ENCODE results near the gene RFTN2.

The RFTN2 gene

GRCh38 chr2:197577446-197577845, 97.9 kb downstream of the RFTN2 start:
- Histone ChIP-seq H3K9me3 (ENCODE audit: low read depth, low read length) (no peaks in the 10 kb centered on the region), H3K36me3 (ENCODE audit: insufficient read depth, low read length) (peaks cover 6% of the 10 kb centered on the region; the same call in 1 of the 2 replicates), H3K27ac (no peak overlapping the region), H3K4me3 (no peak overlapping the region), H3K9ac (ENCODE audit: insufficient read length) (no peak overlapping the region)
- no peak for TF ChIP-seq POLR2AphosphoS5 (IDR thresholded peaks at IDR 0.05; ENCODE audit: borderline replicate concordance, low read depth, low read length)
- no peak for TF ChIP-seq FOXP2 (optimal IDR thresholded peaks at IDR 0.05; ENCODE audit: control extremely low read depth, extremely low read length, insufficient read depth)
- no peak for TF ChIP-seq EZH2 (IDR thresholded peaks at IDR 0.05)
- no peak for DNase-seq (ENCODE audit: low read depth, low spot score)

GRCh38 chr2:197576631-197577030, 98.8 kb downstream of the RFTN2 start:
- H3K27ac ChIP-seq, result peak overlapping the region; percentile 81
- no peaks in the 10 kb centered on the region for H3K9me3 ChIP-seq (ENCODE audit: low read depth, low read length)
- H3K4me3 ChIP-seq, result peak overlapping the region; percentile 30; the same call in 1 of the 2 replicates
- H3K36me3 ChIP-seq (ENCODE audit: insufficient read depth, low read length), result peaks cover 14% of the 10 kb centered on the region; the same call in 1 of the 2 replicates
- peak; percentile 70 for DNase-seq (ENCODE audit: low read depth, low spot score)
- TF ChIP-seq EZH2 (IDR thresholded peaks at IDR 0.05) (no peak), POLR2AphosphoS5 (IDR thresholded peaks at IDR 0.05; ENCODE audit: borderline replicate concordance, low read depth, low read length) (no peak), FOXP2 (optimal IDR thresholded peaks at IDR 0.05; ENCODE audit: control extremely low read depth, extremely low read length, insufficient read depth) (no peak)
- no peak overlapping the region for H3K9ac ChIP-seq (ENCODE audit: insufficient read length)

- Histone ChIP-seq H3K9ac (ENCODE audit: insufficient read length) (no peak overlapping the region), H3K9me3 (ENCODE audit: low read depth, low read length) (no peaks in the 10 kb centered on the region), H3K27ac (peak overlapping the region; percentile 81), H3K36me3 (ENCODE audit: insufficient read depth, low read length) (peaks cover 15% of the 10 kb centered on the region; the same call in 1 of the 2 replicates), H3K4me3 (no peak overlapping the region; the same call in 1 of the 2 replicates)
- DNase-seq (ENCODE audit: low read depth, low spot score), result no peak
- TF ChIP-seq FOXP2 (optimal IDR thresholded peaks at IDR 0.05; ENCODE audit: control extremely low read depth, extremely low read length, insufficient read depth) (no peak), POLR2AphosphoS5 (IDR thresholded peaks at IDR 0.05; ENCODE audit: borderline replicate concordance, low read depth, low read length) (no peak), EZH2 (IDR thresholded peaks at IDR 0.05) (no peak)
Measured at GRCh38 chr2:197575987-197576386, 99.4 kb downstream of the RFTN2 start.

- no peak for TF ChIP-seq FOXP2 (optimal IDR thresholded peaks at IDR 0.05; ENCODE audit: control extremely low read depth, extremely low read length, insufficient read depth)
- no peak for TF ChIP-seq POLR2AphosphoS5 (IDR thresholded peaks at IDR 0.05; ENCODE audit: borderline replicate concordance, low read depth, low read length)
- TF ChIP-seq EZH2 (IDR thresholded peaks at IDR 0.05), result no peak
- Histone ChIP-seq H3K4me3 (no peak overlapping the region), H3K9ac (ENCODE audit: insufficient read length) (no peak overlapping the region), H3K36me3 (ENCODE audit: insufficient read depth, low read length) (peaks cover 15% of the 10 kb centered on the region; the same call in 1 of the 2 replicates), H3K27ac (no peak overlapping the region), H3K9me3 (ENCODE audit: low read depth, low read length) (no peaks in the 10 kb centered on the region)
- no peak for DNase-seq (ENCODE audit: low read depth, low spot score)
Measured at GRCh38 chr2:197573608-197574007, 101.8 kb downstream of the RFTN2 start.

GRCh38 chr2:197571627-197572271, 103.6 kb downstream of the RFTN2 start:
- no peak overlapping the region for H3K4me3 ChIP-seq
- H3K27ac ChIP-seq, result no peak overlapping the region
- H3K9me3 ChIP-seq (ENCODE audit: low read depth, low read length), result no peaks in the 10 kb centered on the region
- no peak for DNase-seq (ENCODE audit: low read depth, low spot score)
- no peak for TF ChIP-seq FOXP2 (optimal IDR thresholded peaks at IDR 0.05; ENCODE audit: control extremely low read depth, extremely low read length, insufficient read depth)
- no peak for TF ChIP-seq EZH2 (IDR thresholded peaks at IDR 0.05)
- TF ChIP-seq POLR2AphosphoS5 (IDR thresholded peaks at IDR 0.05; ENCODE audit: borderline replicate concordance, low read depth, low read length), result no peak
- H3K9ac ChIP-seq (ENCODE audit: insufficient read length), result no peak overlapping the region
- H3K36me3 ChIP-seq (ENCODE audit: insufficient read depth, low read length), result peaks cover 15% of the 10 kb centered on the region; the same call in 1 of the 2 replicates

GRCh38 chr2:197560146-197560665, 115.2 kb downstream of the RFTN2 start:
- Histone ChIP-seq H3K27ac (no peak overlapping the region), H3K9me3 (ENCODE audit: low read depth, low read length) (no peaks in the 10 kb centered on the region), H3K36me3 (ENCODE audit: insufficient read depth, low read length) (peaks cover 14% of the 10 kb centered on the region), H3K9ac (ENCODE audit: insufficient read length) (no peak overlapping the region), H3K4me3 (no peak overlapping the region)
- no peak for TF ChIP-seq POLR2AphosphoS5 (IDR thresholded peaks at IDR 0.05; ENCODE audit: borderline replicate concordance, low read depth, low read length)
- TF ChIP-seq FOXP2 (optimal IDR thresholded peaks at IDR 0.05; ENCODE audit: control extremely low read depth, extremely low read length, insufficient read depth), result no peak
- TF ChIP-seq EZH2 (IDR thresholded peaks at IDR 0.05), result no peak
- DNase-seq (ENCODE audit: low read depth, low spot score), result no peak

GRCh38 chr2:197559681-197560080, 115.7 kb downstream of the RFTN2 start:
- H3K9me3 ChIP-seq (ENCODE audit: low read depth, low read length), result no peaks in the 10 kb centered on the region
- H3K9ac ChIP-seq (ENCODE audit: insufficient read length), result no peak overlapping the region
- TF ChIP-seq EZH2 (IDR thresholded peaks at IDR 0.05), result no peak
- no peak for TF ChIP-seq FOXP2 (optimal IDR thresholded peaks at IDR 0.05; ENCODE audit: control extremely low read depth, extremely low read length, insufficient read depth)
- TF ChIP-seq POLR2AphosphoS5 (IDR thresholded peaks at IDR 0.05; ENCODE audit: borderline replicate concordance, low read depth, low read length), result no peak
- H3K27ac ChIP-seq, result no peak overlapping the region
- H3K36me3 ChIP-seq (ENCODE audit: insufficient read depth, low read length), result peaks cover 14% of the 10 kb centered on the region
- no peak overlapping the region for H3K4me3 ChIP-seq
- no peak for DNase-seq (ENCODE audit: low read depth, low spot score)

- no peak overlapping the region for H3K27ac ChIP-seq
- no peak overlapping the region for H3K4me3 ChIP-seq
- peaks cover 26% of the 10 kb centered on the region for H3K36me3 ChIP-seq (ENCODE audit: insufficient read depth, low read length)
Measured at GRCh38 chr2:197558393-197558792, 117.0 kb downstream of the RFTN2 start.

More at GRCh38 chr2:197558393-197558792, 117.0 kb downstream of the RFTN2 start:
- DNase-seq (ENCODE audit: low read depth, low spot score), result no peak
- H3K9me3 ChIP-seq (ENCODE audit: low read depth, low read length), result no peaks in the 10 kb centered on the region
- H3K9ac ChIP-seq (ENCODE audit: insufficient read length), result no peak overlapping the region
- TF ChIP-seq POLR2AphosphoS5 (IDR thresholded peaks at IDR 0.05; ENCODE audit: borderline replicate concordance, low read depth, low read length) (no peak), EZH2 (IDR thresholded peaks at IDR 0.05) (no peak)
